ENCODE results near the gene DEAF1.

DNA sequence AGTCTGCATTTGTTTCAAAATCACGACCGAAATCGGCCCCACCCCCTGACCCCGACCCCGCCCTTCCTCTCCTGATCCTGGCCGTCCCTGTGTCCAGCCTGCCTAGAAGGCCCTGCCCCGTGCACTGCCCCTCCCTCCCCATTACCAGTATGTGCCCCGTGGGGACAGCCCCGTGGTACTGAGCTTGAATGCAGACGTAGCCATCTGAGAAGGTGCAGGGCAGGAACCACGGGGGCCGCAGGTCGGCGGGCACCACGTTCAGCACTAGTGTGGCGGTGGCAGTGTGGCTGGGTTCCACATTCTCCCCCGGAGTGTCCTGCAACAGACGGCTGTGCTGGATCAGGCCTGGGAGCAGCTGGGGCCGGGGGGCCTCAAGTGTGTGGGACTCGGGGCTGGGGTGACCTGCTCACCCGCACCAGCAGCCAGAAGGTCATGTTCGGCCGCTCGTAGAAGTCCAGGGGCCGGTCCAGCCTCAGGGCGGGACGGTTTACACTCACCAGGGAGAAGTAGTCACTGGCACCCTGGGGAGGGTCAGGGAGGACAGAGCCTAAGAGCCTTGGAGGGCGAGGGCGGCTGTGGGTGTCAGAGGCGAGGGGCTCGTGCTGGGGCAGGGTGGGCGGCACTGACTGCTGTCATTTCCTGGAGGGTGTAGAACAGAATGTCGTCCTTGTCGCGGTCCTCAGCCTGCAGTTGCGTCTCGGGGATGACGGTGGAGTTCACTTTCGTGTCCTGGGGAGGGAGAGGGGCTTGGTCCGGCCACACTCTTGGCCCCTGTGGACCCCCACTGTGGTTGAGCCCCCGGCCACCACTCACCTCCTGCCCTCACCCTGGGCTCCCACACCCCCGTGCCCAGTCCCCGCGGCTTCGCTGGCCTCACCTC lies 73.8 kb downstream of the DEAF1 start:
- TF ChIP-seq, protein P1, sequence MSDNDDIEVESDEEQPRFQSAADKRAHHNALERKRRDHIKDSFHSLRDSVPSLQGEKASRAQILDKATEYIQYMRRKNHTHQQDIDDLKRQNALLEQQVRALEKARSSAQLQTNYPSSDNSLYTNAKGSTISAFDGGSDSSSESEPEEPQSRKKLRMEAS (CRISPR knock-in tag; IDR thresholded peaks at IDR 0.05): no peak
- TF ChIP-seq, protein P2, sequence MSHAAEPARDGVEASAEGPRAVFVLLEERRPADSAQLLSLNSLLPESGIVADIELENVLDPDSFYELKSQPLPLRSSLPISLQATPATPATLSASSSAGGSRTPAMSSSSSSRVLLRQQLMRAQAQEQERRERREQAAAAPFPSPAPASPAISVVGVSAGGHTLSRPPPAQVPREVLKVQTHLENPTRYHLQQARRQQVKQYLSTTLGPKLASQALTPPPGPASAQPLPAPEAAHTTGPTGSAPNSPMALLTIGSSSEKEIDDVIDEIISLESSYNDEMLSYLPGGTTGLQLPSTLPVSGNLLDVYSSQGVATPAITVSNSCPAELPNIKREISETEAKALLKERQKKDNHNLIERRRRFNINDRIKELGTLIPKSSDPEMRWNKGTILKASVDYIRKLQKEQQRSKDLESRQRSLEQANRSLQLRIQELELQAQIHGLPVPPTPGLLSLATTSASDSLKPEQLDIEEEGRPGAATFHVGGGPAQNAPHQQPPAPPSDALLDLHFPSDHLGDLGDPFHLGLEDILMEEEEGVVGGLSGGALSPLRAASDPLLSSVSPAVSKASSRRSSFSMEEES (CRISPR knock-in tag; IDR thresholded peaks at IDR 0.05): no peak
- no peak for TF ChIP-seq EGR1 (conservative IDR thresholded peaks at IDR 0.05)
